Endodermal cell (in vitro differentiated cells): ENCODE data around the gene CUL3. TPM values are rescaled to one million over a fixed set of nuclear protein-coding genes. Genes with fewer than 3 reads are reported as not detected.

Experiments used
- DNase-seq: peaks from one replicate; pipeline ENCODE4 v3.0.0-alpha.2; 2017
- H3K27ac ChIP-seq: 2 replicates; pipeline ENCODE4 v1.5.1; 2013; ENCODE audit warnings: mild to moderate bottlenecking, low read depth, low read length, moderate library complexity
- H3K27me3 ChIP-seq: 2 replicates; pipeline ENCODE4 v1.6.1; 2013; ENCODE audit warnings: mild to moderate bottlenecking, low read length, moderate library complexity; ENCODE audit not compliant: insufficient read depth, control insufficient read depth, poor library complexity, severe bottlenecking
- H3K36me3 ChIP-seq: 2 replicates; pipeline ENCODE4 v1.7.0; 2013; ENCODE audit warnings: mild to moderate bottlenecking, low read length, moderate library complexity; ENCODE audit not compliant: control insufficient read depth, insufficient read depth
- H3K4me1 ChIP-seq: one replicate; pipeline ENCODE4 v1.7.0; 2013; ENCODE audit warnings: low read length; ENCODE audit not compliant: control insufficient read depth, insufficient read depth
- H3K4me3 ChIP-seq: 2 replicates; pipeline ENCODE4 v1.5.1; 2013; ENCODE audit warnings: mild to moderate bottlenecking, low read length, moderate library complexity
- H3K9ac ChIP-seq: 2 replicates; pipeline ENCODE4 v1.6.1; 2013; ENCODE audit warnings: mild to moderate bottlenecking, low read length, moderate library complexity; ENCODE audit not compliant: poor library complexity, severe bottlenecking; ENCODE audit errors: extremely low read depth
- H3K9me3 ChIP-seq: 2 replicates; pipeline ENCODE4 v1.6.1; 2013; ENCODE audit warnings: mild to moderate bottlenecking, low read length, moderate library complexity; ENCODE audit not compliant: control insufficient read depth
- H3K27ac Mint-ChIP-seq: 2 replicates; pipeline ENCODE4 v1.8.0; 2020; ENCODE audit warnings: mixed read lengths
- H3K27me3 Mint-ChIP-seq: 2 replicates; pipeline ENCODE4 v1.8.0; 2021; ENCODE audit warnings: mild to moderate bottlenecking, mixed read lengths; ENCODE audit not compliant: insufficient read depth
- H3K36me3 Mint-ChIP-seq: 2 replicates; pipeline ENCODE4 v1.8.0; 2020; ENCODE audit warnings: low read depth, mixed read lengths
- H3K4me1 Mint-ChIP-seq: 2 replicates; pipeline ENCODE4 v1.8.0; 2020; ENCODE audit warnings: mixed read lengths
- H3K4me3 Mint-ChIP-seq: 2 replicates; pipeline ENCODE4 v1.8.0; 2020; ENCODE audit warnings: mild to moderate bottlenecking, moderate library complexity, mixed read lengths
- H3K9me3 Mint-ChIP-seq: 2 replicates; pipeline ENCODE4 v1.8.0; 2020; ENCODE audit warnings: mild to moderate bottlenecking, mixed read lengths
- CTCF ChIP-seq: fragments of 200-600 bp; sonication (generic); conservative IDR thresholded peaks from 2 replicates; pipeline ENCODE4 v1.5.0; 2021; ENCODE audit warnings: antibody characterized with exemption, mild to moderate bottlenecking
- WGBS, 2 experiments: methylation state at CpG; one replicate each; pipeline versions ENCODE4 v1.1.5 to v1.1.7; 2013; ENCODE audit warnings: missing lambda C conversion rate in 2 of 2, mixed read lengths in 1 of 2; ENCODE audit not compliant: insufficient coverage in 1 of 2, insufficient read length in 1 of 2; 5-methylcytosine and 5-hydroxymethylcytosine counted together
- total RNA-seq, 2 donors: library from RNA; stranded (reverse); fragmentation: NEBNext Ultra II Directional in 1 of 2; extraction: Animal tissue kit (Norgen Biotek cat#: 25700) in 1 of 2; gene quantifications; 2 replicates in 1 of 2; 3 replicates in 1 of 2; pipeline ENCODE4 v1.2.1, GENCODE V29; 2021

Gene CUL3
- total RNA-seq, 2 donors from 2014 or later = 78.4 to 89.9 TPM

GRCh38 chr2:224442071-224442967, 142.8 kb downstream of the CUL3 start:
- DNase-seq = no peak
- H3K9me3 ChIP-seq = no peaks in the 10 kb centered on the region
- no peaks in the 10 kb centered on the region for H3K36me3 Mint-ChIP-seq
- no peaks in the 10 kb centered on the region for H3K27me3 ChIP-seq
- no peak overlapping the region for H3K9ac ChIP-seq
- H3K4me1 ChIP-seq = no peaks in the 10 kb centered on the region
- peaks cover 14% of the 10 kb centered on the region for H3K9me3 Mint-ChIP-seq
- no peak overlapping the region for H3K4me3 ChIP-seq
- H3K27ac Mint-ChIP-seq = no peak overlapping the region
- H3K4me3 Mint-ChIP-seq = no peak overlapping the region
- 95 to 97% methylated on average over 17 to 82 of the region's 82 CpGs for WGBS, 2 experiments
- TF ChIP-seq CTCF = no peak
- H3K4me1 Mint-ChIP-seq = no peaks in the 10 kb centered on the region
- no peaks in the 10 kb centered on the region for H3K36me3 ChIP-seq
- H3K27me3 Mint-ChIP-seq = no peaks in the 10 kb centered on the region
- H3K27ac ChIP-seq = no peak overlapping the region

- Mint-ChIP-seq H3K27me3 (no peaks in the 10 kb centered on the region), H3K4me3 (no peak overlapping the region), H3K36me3 (no peaks in the 10 kb centered on the region), H3K4me1 (no peaks in the 10 kb centered on the region), H3K9me3 (peaks cover 14% of the 10 kb centered on the region), H3K27ac (no peak overlapping the region)
- H3K36me3 ChIP-seq = no peaks in the 10 kb centered on the region
- H3K9ac ChIP-seq = no peak overlapping the region
- no peak for TF ChIP-seq CTCF
- 64 to 83% methylated on average over 3 to 5 of the region's 5 CpGs for WGBS, 2 experiments
- no peak for DNase-seq
- H3K4me3 ChIP-seq = no peak overlapping the region
- H3K27me3 ChIP-seq = no peaks in the 10 kb centered on the region
- no peaks in the 10 kb centered on the region for H3K4me1 ChIP-seq
- no peak overlapping the region for H3K27ac ChIP-seq
- no peaks in the 10 kb centered on the region for H3K9me3 ChIP-seq
Observed at GRCh38 chr2:224440988-224441387, 144.2 kb downstream of the CUL3 start.

GRCh38 chr2:224438726-224439125, 146.4 kb downstream of the CUL3 start:
- no peak for DNase-seq
- Mint-ChIP-seq H3K9me3 (peaks cover 14% of the 10 kb centered on the region), H3K4me1 (peaks cover 7% of the 10 kb centered on the region), H3K4me3 (no peak overlapping the region), H3K27me3 (no peaks in the 10 kb centered on the region), H3K36me3 (no peaks in the 10 kb centered on the region), H3K27ac (no peak overlapping the region)
- no peaks in the 10 kb centered on the region for H3K9me3 ChIP-seq
- no peak overlapping the region for H3K4me3 ChIP-seq
- TF ChIP-seq CTCF = no peak
- H3K4me1 ChIP-seq = no peaks in the 10 kb centered on the region
- H3K27ac ChIP-seq = no peak overlapping the region
- no peak overlapping the region for H3K9ac ChIP-seq
- H3K27me3 ChIP-seq = no peaks in the 10 kb centered on the region
- no peaks in the 10 kb centered on the region for H3K36me3 ChIP-seq
